Breast epithelium (tissue), 3 donors: ENCODE data around the gene RIMS1.

Experiments used
- CTCF ChIP-seq, 3 donors: fragments of 450-650 bp; IDR thresholded peaks; one replicate each; pipeline ENCODE4 v1.5.1; 2016 to 2017; ENCODE audit warnings: antibody characterized with exemption in 3 of 3, mild to moderate bottlenecking in 3 of 3, moderate library complexity in 3 of 3
- POLR2A ChIP-seq: fragments of 450-650 bp; IDR thresholded peaks from one replicate; pipeline ENCODE4 v1.6.1; 2016; ENCODE audit warnings: antibody characterized with exemption, mild to moderate bottlenecking, moderate library complexity
- POLR2AphosphoS5 ChIP-seq, 3 donors: sonication (generic); formaldehyde crosslinking; IDR thresholded peaks; one replicate each; pipeline ENCODE4 v1.6.1; 2017; ENCODE audit warnings: antibody characterized with exemption in 3 of 3

DNA sequence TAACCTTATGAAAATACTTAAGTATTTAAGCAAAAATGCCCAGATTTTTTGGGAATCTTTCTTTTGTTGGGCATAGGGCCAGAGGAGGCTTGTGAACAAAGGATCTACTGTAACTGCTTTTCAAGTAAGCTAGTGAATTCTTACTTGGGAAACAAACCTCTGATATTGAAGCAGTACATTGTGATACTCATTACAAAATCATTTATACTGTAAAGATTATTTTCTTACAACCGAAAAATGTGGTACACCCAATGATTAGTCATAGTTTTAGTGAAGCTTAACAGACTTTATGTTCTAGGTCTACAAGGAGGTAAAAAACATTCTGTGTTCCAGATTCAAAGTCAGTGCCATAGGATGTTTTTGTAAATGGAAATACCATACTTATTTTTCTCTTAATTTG is 462.6 kb downstream of the RIMS1 start:
- TF ChIP-seq CTCF (IDR thresholded peaks at IDR 0.05) = no peak
- no peak for TF ChIP-seq POLR2AphosphoS5 (IDR thresholded peaks at IDR 0.05)
- no peak for TF ChIP-seq POLR2A
